Activated CD8-positive, alpha-beta T cell treated with anti-CD3 and anti-CD28 coated beads, Interleukin-2, amount 10 ng/mL, durations not matched to agents 7 days and 5 days (primary cell): ENCODE data around the gene CTNNA1. TPM values are rescaled to one million over a fixed set of nuclear protein-coding genes. Genes with fewer than 3 reads are reported as not detected.
"Not testable (repeated sequence)": the region's sequence is repeated elsewhere in the genome, so short reads cannot be mapped to it uniquely, and the experiment has no call there.

Experiments used
- ATAC-seq: fragments of 150-1000 bp; cut with Tn5 transposase; one replicate; pipeline ENCODE4 v1.10.0; 2021; ENCODE audit warnings: moderate library complexity
- CTCF ChIA-PET: fragments of 350-600 bp; sonication (Branson Sonifier 250); formaldehyde crosslinking; loops from one replicate; lab custom pipeline; 2021; ENCODE audit warnings: antibody characterized with exemption; lab: Charles Lee
- POLR2A ChIA-PET: fragments of 350-600 bp; sonication (Branson Sonifier 250); formaldehyde crosslinking; loops from one replicate; lab custom pipeline; 2021; ENCODE audit warnings: antibody characterized with exemption; lab: Charles Lee
- DNase-seq: peaks from one replicate; pipeline ENCODE4 v3.0.0-alpha.2; 2020
- H3K27ac Mint-ChIP-seq: one replicate; pipeline ENCODE4 v1.8.0; 2021; ENCODE audit warnings: mild to moderate bottlenecking, mixed read lengths
- H3K27me3 Mint-ChIP-seq: one replicate; pipeline ENCODE4 v1.8.0; 2021; ENCODE audit warnings: low read depth, mixed read lengths
- H3K36me3 Mint-ChIP-seq: one replicate; pipeline ENCODE4 v1.8.0; 2021; ENCODE audit warnings: low read depth, mixed read lengths
- H3K4me1 Mint-ChIP-seq: one replicate; pipeline ENCODE4 v1.8.0; 2021; ENCODE audit warnings: low read depth, mixed read lengths
- H3K4me3 Mint-ChIP-seq: one replicate; pipeline ENCODE4 v1.8.0; 2021; ENCODE audit warnings: mild to moderate bottlenecking, mixed read lengths
- H3K9me3 Mint-ChIP-seq: one replicate; pipeline ENCODE4 v1.8.0; 2022; ENCODE audit warnings: mixed read lengths; ENCODE audit not compliant: insufficient read depth
- total RNA-seq, 2 experiments: library from RNA; stranded (reverse); gene quantifications; one replicate each; pipeline ENCODE4 v1.2.3, GENCODE V29; 2021

Gene CTNNA1
- total RNA-seq, 2 experiments from 2014 or later = 22.4 to 22.9 TPM

- Mint-ChIP-seq H3K9me3 (no peaks in the 10 kb centered on the region), H3K4me3 (no peak overlapping the region), H3K36me3 (no peaks in the 10 kb centered on the region), H3K27me3 (peaks cover 56% of the 10 kb centered on the region), H3K27ac (no peak overlapping the region), H3K4me1 (peaks cover 28% of the 10 kb centered on the region)
- ChIA-PET POLR2A (no interaction called here), CTCF (interaction anchor here (1.3 to 1.7 kb wide), 2 partner anchors 14 to 99 kb away, joined by 4 read pairs; no protein-coding TSS in a partner anchor)
- no peak for DNase-seq
- no peak for ATAC-seq
These were observed 27.3 kb upstream of the CTNNA1 start for GRCh38 chr5:138725818-138726416.

DNA sequence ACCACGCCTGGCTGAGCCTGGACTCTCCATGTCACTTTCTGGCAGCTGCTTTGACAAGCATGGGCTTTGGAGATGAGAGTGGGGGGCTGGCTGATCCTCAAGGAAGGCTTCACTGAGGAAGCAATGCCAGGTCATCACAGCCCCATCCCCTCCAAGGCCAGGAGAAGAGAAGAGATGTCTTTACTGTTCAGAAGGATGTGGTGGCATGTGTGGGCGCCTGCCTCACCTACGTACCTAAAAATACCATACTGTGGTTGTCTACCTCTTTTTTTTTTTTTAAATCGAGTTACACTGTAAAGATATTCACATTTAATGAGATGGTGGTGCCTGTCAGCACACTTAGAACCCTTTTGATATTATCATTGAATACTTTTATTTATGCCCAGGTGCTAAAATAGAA is 26.4 kb upstream of the CTNNA1 start:
- H3K4me3 Mint-ChIP-seq = peak overlapping the region; percentile 15
- CTCF ChIA-PET = no interaction called here
- peak; percentile 68 for ATAC-seq

GRCh38 chr5:138730496-138730895 is 22.7 kb upstream of the CTNNA1 start:
- H3K4me3 Mint-ChIP-seq, CTCF ChIA-PET, ATAC-seq, DNase-seq, H3K36me3 Mint-ChIP-seq, POLR2A ChIA-PET, H3K9me3 Mint-ChIP-seq, H3K27ac Mint-ChIP-seq: not testable (repeated sequence)
- Mint-ChIP-seq H3K4me1 (peaks cover 26% of the 10 kb centered on the region), H3K27me3 (peaks cover 40% of the 10 kb centered on the region)

More for the DNA sequence above, 26.4 kb upstream of the CTNNA1 start:
- peak; percentile 58 for DNase-seq
- POLR2A ChIA-PET = no interaction called here
- H3K27ac Mint-ChIP-seq = peak overlapping the region; percentile 19
- H3K4me1 Mint-ChIP-seq = peaks cover 28% of the 10 kb centered on the region
- peaks cover 55% of the 10 kb centered on the region for H3K27me3 Mint-ChIP-seq
- H3K9me3 Mint-ChIP-seq = no peaks in the 10 kb centered on the region
- H3K36me3 Mint-ChIP-seq = no peaks in the 10 kb centered on the region

DNA sequence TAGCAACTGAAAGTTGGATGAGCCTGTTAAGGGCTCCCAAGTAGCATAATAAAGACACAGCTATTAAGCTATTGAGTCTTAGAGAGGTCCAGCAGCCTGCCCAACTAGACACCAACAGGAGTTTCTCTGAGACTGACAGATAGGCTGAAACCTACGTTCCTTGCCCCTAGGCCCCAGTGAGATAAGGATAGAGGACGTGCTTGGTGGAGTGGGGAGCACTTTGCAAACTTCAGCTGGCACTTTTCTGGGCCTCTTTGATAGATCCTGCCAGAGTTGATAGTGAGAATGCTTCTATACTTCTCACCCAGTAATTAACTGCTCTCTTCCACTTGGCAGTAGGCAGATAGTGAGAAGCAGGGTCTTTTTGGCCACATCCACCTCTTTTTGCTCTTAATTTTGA is 20.8 kb upstream of the CTNNA1 start:
- Mint-ChIP-seq H3K9me3 (no peaks in the 10 kb centered on the region), H3K4me3 (no peak overlapping the region), H3K27ac (no peak overlapping the region), H3K27me3 (peaks cover 33% of the 10 kb centered on the region), H3K4me1 (peaks cover 6% of the 10 kb centered on the region), H3K36me3 (no peaks in the 10 kb centered on the region)
- ATAC-seq = no peak
- ChIA-PET POLR2A (no interaction called here), CTCF (no interaction called here)
- no peak for DNase-seq

DNA sequence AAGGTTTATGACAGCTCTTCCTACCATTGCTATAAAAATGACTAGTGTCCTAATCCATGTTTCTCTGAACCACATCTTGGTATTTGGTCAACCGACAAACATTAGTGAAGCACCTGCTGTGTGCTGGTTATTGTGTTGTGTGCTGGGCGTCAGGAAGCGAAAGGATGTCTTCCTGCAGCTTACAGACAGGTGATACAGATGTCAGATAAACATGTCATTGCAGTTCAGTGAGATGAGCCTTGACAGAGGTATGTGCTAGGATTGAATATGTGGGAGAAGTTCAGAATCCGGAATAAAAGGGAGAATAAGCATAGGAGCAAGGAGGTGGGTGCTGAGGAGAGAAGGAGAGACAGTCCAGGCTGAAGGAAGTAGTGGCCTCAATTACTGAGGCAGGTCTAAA is 20.3 kb upstream of the CTNNA1 start:
- POLR2A ChIA-PET = no interaction called here

GRCh38 chr5:138733509-138733908 is 19.7 kb upstream of the CTNNA1 start:
- H3K4me3 Mint-ChIP-seq = no peak overlapping the region
- DNase-seq (no peak), ATAC-seq (no peak)
- H3K9me3 Mint-ChIP-seq = no peaks in the 10 kb centered on the region
- CTCF ChIA-PET = no interaction called here
- POLR2A ChIA-PET = no interaction called here
- H3K27me3 Mint-ChIP-seq = peaks cover 26% of the 10 kb centered on the region
- H3K36me3 Mint-ChIP-seq = no peaks in the 10 kb centered on the region
- no peak overlapping the region for H3K27ac Mint-ChIP-seq
- peaks cover under 1% of the 10 kb centered on the region for H3K4me1 Mint-ChIP-seq

More for the DNA sequence above, 20.3 kb upstream of the CTNNA1 start:
- Mint-ChIP-seq H3K9me3 (no peaks in the 10 kb centered on the region), H3K4me1 (peaks cover 2% of the 10 kb centered on the region), H3K36me3 (no peaks in the 10 kb centered on the region), H3K4me3 (no peak overlapping the region), H3K27me3 (peaks cover 28% of the 10 kb centered on the region), H3K27ac (no peak overlapping the region)
- CTCF ChIA-PET = no interaction called here
- DNase-seq = no peak
- no peak for ATAC-seq

DNA sequence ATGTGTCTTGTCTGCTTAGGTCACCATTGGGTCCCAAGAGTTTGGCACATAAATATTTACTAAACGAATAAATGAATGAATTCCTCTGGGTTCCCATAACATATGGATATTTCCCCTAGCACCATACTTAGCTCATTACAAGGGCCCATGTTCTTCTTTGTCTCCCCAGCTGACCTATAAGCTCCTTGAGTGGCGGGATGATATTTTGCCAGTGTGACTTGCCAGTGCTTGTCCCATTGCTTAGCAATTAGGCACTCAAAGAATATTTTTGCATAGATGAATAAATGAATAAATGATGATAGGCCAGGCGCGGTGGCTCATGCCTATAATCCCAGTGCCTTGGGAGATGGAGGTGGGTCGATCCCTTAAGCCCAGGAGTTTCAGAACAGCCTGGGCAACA is 16.9 kb upstream of the CTNNA1 start:
- ATAC-seq (no peak), DNase-seq (no peak)
- H3K27me3 Mint-ChIP-seq = peaks cover 16% of the 10 kb centered on the region
- no peak overlapping the region for H3K4me3 Mint-ChIP-seq
- no peaks in the 10 kb centered on the region for H3K36me3 Mint-ChIP-seq
- H3K4me1 Mint-ChIP-seq = peaks cover 7% of the 10 kb centered on the region
- no peak overlapping the region for H3K27ac Mint-ChIP-seq
- POLR2A ChIA-PET = no interaction called here
- CTCF ChIA-PET = interaction anchor here (1.0 kb wide), 2 partner anchors 157 to 515 kb away, joined by 3 read pairs; no protein-coding TSS in a partner anchor
- no peaks in the 10 kb centered on the region for H3K9me3 Mint-ChIP-seq

DNA sequence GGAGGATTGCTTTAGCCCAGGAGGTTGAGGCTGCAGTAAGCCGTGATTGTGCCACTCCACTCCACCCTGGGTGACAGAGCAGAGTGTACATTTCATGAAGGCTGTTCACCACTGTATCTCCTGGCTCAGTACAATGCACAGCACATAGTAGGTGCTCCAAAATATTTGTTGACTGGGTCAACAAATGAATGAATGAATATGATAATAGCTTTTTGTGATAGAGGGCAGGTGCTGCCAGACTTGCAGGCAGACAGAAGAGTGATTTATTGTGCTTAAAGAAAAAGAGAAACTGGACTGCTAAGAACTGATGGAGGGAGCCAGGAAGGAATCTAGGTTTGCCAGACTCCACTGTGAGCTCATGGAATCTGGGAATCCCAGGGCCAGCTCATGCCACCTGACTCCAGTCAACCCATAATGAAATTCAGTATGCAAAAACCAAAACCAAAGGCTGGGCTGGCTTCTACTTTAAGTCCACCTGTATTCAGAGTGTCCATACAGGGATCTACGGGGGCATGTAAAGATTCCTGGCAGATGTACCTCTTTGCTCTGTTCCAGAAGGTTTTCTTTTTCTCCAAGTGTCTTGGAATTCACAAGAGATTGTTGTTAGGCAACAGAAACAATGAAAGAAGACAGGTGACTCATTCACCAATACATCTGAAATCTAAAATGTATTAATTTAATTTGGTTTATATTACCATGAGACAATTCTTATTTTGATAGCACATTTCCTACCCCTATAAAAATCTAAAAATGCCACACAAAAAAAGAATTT is 15.5 kb upstream of the CTNNA1 start:
- Mint-ChIP-seq H3K27ac (no peak overlapping the region), H3K4me1 (peaks cover 18% of the 10 kb centered on the region), H3K27me3 (peaks cover 16% of the 10 kb centered on the region), H3K9me3 (no peaks in the 10 kb centered on the region), H3K36me3 (no peaks in the 10 kb centered on the region), H3K4me3 (no peak overlapping the region)
- ChIA-PET CTCF (no interaction called here), POLR2A (no interaction called here)
- ATAC-seq (no peak), DNase-seq (no peak)

DNA sequence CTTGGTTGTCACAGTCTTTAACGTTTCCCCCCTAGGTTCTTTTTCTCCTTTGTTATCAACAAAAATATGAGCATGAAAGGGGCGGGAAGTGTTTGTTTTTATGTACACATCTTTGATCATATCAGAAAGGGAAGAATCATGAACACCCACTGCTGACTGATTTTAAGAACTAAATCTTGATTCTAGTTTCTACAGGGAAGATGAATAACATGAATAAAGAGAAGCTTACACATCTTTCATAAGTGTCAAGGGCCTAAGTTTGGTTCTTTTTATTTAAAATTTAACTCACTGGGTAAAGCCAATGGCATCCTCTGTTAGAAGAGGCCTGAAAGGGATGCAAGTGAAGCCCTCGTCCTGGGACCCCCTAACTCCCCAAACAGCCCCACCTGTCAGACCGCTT is 14.8 kb upstream of the CTNNA1 start:
- Mint-ChIP-seq H3K36me3 (no peaks in the 10 kb centered on the region), H3K9me3 (no peaks in the 10 kb centered on the region), H3K27ac (no peak overlapping the region), H3K27me3 (peaks cover 11% of the 10 kb centered on the region), H3K4me3 (no peak overlapping the region), H3K4me1 (peaks cover 24% of the 10 kb centered on the region)
- DNase-seq (no peak), ATAC-seq (no peak)
- POLR2A ChIA-PET = no interaction called here
- CTCF ChIA-PET = no interaction called here

DNA sequence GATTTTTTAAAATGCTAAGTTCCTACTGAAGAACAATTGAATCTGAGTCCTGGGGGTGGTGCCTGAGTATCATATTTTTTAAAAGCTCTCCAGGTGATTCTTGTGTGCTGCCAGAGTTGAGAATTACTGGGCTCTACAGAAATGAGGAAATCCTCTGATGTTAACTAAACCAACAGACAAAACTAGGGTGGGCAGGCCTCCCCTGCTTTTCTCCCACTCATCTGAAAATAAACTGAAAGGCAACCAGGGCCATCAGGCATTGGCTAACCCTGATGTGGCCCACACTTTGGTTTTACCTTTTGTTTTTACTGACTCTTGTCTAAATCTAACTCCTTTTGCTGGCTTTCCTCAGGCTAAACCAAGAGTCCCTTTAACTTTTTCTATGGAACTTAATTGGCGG is 13.3 kb upstream of the CTNNA1 start:
- no peak for DNase-seq
- no peak for ATAC-seq
- Mint-ChIP-seq H3K9me3 (no peaks in the 10 kb centered on the region), H3K4me3 (no peak overlapping the region), H3K36me3 (no peaks in the 10 kb centered on the region), H3K4me1 (peaks cover 24% of the 10 kb centered on the region), H3K27me3 (peaks cover 14% of the 10 kb centered on the region), H3K27ac (no peak overlapping the region)
- POLR2A ChIA-PET = no interaction called here
- CTCF ChIA-PET = interaction anchor here (1.0 kb wide), 2 partner anchors 15 to 50 kb away, joined by 3 to 4 read pairs; no protein-coding TSS in a partner anchor

- ChIA-PET CTCF (interaction anchor here (1.4 kb wide), 1 partner anchor 81 kb away, joined by 3 read pairs; no protein-coding TSS in a partner anchor), POLR2A (no interaction called here)
- Mint-ChIP-seq H3K27ac (no peak overlapping the region), H3K4me1 (peaks cover 24% of the 10 kb centered on the region), H3K36me3 (no peaks in the 10 kb centered on the region), H3K27me3 (peaks cover 18% of the 10 kb centered on the region), H3K4me3 (no peak overlapping the region), H3K9me3 (no peaks in the 10 kb centered on the region)
- no peak for DNase-seq
- no peak for ATAC-seq
These were observed 9.7 kb upstream of the CTNNA1 start for GRCh38 chr5:138743484-138743883.

DNA sequence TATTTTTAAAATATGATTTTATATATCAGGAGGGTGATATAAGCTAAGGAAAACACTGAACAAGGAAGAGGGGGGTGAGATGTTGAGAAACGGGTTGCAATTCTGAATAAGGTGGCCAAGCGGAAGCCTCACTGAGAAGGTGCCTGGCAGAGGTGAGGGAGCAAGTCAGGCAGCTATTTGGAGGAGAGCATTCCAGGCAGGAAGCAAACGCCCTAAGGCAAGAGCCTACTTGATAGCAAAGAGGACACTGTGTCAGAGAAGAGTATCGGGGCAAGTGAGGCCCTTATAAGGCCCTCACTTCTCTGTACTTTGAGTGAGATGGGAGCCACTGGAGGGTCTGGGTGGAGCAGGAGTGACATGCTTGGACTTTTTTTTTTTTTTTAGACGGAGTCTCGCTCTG is 8.0 kb upstream of the CTNNA1 start:
- no peak overlapping the region for H3K4me3 Mint-ChIP-seq
- no peak overlapping the region for H3K27ac Mint-ChIP-seq
- DNase-seq (no peak), ATAC-seq (no peak)
- CTCF ChIA-PET = no interaction called here
- peaks cover 22% of the 10 kb centered on the region for H3K27me3 Mint-ChIP-seq
- no peaks in the 10 kb centered on the region for H3K36me3 Mint-ChIP-seq
- peaks cover 19% of the 10 kb centered on the region for H3K4me1 Mint-ChIP-seq
- no peaks in the 10 kb centered on the region for H3K9me3 Mint-ChIP-seq
- POLR2A ChIA-PET = no interaction called here
